Left ventricle myocardium inferior (tissue), 1 donor: Measurements from ENCODE around the gene ECE1. TPM values are rescaled to one million over a fixed set of nuclear protein-coding genes. Genes with fewer than 3 reads are reported as not detected.
"Not testable (repeated sequence)": the region's sequence is repeated elsewhere in the genome, so short reads cannot be mapped to it uniquely, and the experiment has no call there.

Experiments
- DNase-seq: peaks from one replicate; pipeline ENCODE4 v3.0.0-alpha.2; 2020
- H3K27ac ChIP-seq: fragments of 200-600 bp; replicated peaks from 2 replicates; pipeline ENCODE4 v1.8.0; 2021
- H3K27me3 ChIP-seq: fragments of 200-600 bp; 2 replicates; pipeline ENCODE4 v1.8.0; 2021; ENCODE audit warnings: low read depth
- H3K36me3 ChIP-seq: fragments of 200-600 bp; 2 replicates; pipeline ENCODE4 v1.8.0; 2021
- H3K4me1 ChIP-seq: fragments of 200-600 bp; 2 replicates; pipeline ENCODE4 v1.8.0; 2021
- H3K4me3 ChIP-seq: fragments of 200-600 bp; 2 replicates; pipeline ENCODE4 v1.8.0; 2021; ENCODE audit warnings: mild to moderate bottlenecking, moderate library complexity
- H3K9me3 ChIP-seq: fragments of 200-600 bp; replicated peaks from 2 replicates; pipeline ENCODE4 v1.8.0; 2021
- intact Hi-C: fragments of 100-400 bp; cut with micrococcal nuclease; formaldehyde crosslinking; loops from one replicate; pipeline ENCODE4 v1.11.0; 2022
- total RNA-seq: library from RNA; stranded (reverse); fragmentation: NEBNext Ultra II Directional; extraction: Animal tissue kit (Norgen Biotek cat#: 25700); gene quantifications from one replicate; pipeline ENCODE4 v1.2.1, GENCODE V29; 2021
- TF ChIP-seq, protein P1 (sequence below): fragments of 200-600 bp; IDR thresholded peaks from 2 replicates; pipeline ENCODE4 v1.8.0; 2021; ENCODE audit warnings: antibody characterized with exemption, mild to moderate bottlenecking, borderline replicate concordance
- donor health status: DM: no; HTN: yes; CAD: no; lungs with severe emphysema.

ECE1 gene
- total RNA-seq, 1 donor from 2014 or later = 54.7 TPM

DNA sequence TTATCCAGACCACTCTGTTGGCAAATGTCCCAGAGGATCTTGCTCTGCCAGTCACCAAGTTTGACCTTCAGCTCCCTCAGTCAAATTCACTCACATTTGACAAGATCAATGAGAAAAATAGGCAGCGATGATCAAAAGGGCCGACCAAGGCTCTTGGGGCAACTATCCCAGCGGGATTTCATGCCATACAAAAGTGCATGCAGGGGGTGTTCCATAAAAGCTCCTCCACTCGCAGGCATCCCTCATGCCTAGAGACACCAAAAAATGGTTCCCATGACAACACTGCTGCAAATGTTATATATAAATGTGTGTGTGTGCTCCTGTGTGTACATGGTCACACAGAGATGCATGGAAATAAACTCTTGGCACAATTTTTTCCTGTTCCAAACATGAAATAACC is 97.4 kb downstream of the ECE1 start:
- no peak for DNase-seq
- no peaks in the 10 kb centered on the region for H3K36me3 ChIP-seq
- H3K9me3 ChIP-seq = no peaks in the 10 kb centered on the region
- peaks cover 26% of the 10 kb centered on the region for H3K4me1 ChIP-seq
- TF ChIP-seq, protein P1, sequence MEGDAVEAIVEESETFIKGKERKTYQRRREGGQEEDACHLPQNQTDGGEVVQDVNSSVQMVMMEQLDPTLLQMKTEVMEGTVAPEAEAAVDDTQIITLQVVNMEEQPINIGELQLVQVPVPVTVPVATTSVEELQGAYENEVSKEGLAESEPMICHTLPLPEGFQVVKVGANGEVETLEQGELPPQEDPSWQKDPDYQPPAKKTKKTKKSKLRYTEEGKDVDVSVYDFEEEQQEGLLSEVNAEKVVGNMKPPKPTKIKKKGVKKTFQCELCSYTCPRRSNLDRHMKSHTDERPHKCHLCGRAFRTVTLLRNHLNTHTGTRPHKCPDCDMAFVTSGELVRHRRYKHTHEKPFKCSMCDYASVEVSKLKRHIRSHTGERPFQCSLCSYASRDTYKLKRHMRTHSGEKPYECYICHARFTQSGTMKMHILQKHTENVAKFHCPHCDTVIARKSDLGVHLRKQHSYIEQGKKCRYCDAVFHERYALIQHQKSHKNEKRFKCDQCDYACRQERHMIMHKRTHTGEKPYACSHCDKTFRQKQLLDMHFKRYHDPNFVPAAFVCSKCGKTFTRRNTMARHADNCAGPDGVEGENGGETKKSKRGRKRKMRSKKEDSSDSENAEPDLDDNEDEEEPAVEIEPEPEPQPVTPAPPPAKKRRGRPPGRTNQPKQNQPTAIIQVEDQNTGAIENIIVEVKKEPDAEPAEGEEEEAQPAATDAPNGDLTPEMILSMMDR = no peak
- H3K27ac ChIP-seq = no peak overlapping the region
- no peak overlapping the region for H3K4me3 ChIP-seq
- intact Hi-C loops = loop anchor here (10.0 kb wide), 2 partner anchors 208 to 498 kb away; no protein-coding TSS in a partner anchor
- H3K27me3 ChIP-seq = no peaks in the 10 kb centered on the region

DNA sequence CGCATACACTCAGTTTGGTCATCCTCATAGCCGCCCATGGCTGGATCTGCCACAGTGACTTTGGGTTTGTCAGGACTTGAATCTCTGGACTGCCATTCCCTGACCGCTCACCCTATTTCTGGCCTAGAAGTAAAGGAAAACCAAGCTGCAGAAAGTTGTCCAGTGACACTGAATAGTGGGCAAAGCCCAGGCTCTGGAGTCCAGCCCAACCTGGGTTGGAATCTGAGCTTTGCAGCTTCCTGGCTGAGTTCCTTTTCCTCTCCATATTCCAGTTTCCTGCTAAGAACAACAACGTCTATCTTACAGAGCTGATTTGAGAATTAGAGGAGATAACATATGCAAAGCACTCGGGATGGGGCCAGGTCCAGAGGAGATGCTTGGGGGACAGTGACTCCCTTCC is 98.0 kb downstream of the ECE1 start:
- no peaks in the 10 kb centered on the region for H3K27me3 ChIP-seq
- peaks cover 26% of the 10 kb centered on the region for H3K4me1 ChIP-seq
- H3K36me3 ChIP-seq = no peaks in the 10 kb centered on the region
- DNase-seq = no peak
- TF ChIP-seq, protein P1 = no peak
- H3K9me3 ChIP-seq = no peaks in the 10 kb centered on the region
- intact Hi-C loops = loop anchor here (10.0 kb wide), 2 partner anchors 207 to 497 kb away; no protein-coding TSS in a partner anchor
- H3K27ac ChIP-seq = no peak overlapping the region
- H3K4me3 ChIP-seq = no peak overlapping the region

DNA sequence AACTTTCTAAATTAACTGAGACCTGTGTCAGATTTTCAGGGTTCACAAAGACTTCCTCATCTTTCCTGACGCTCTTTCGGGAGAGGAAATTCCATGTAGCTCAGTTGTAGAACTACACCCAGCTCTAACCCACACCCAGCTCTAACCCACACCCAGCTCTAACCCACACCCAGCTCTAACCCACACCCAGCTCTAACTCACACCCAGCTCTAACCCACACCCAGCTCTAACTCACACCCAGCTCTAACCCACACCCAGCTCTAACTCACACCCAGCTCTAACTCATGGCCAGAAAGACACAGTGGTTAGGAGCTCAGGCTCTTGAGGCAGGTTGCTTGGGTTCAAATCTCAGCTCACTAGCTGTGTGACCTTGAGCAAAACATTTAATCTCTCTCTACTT is 99.5 kb downstream of the ECE1 start:
- H3K9me3 ChIP-seq, DNase-seq, H3K36me3 ChIP-seq, H3K4me3 ChIP-seq, H3K27me3 ChIP-seq: not testable (repeated sequence)
- Histone ChIP-seq H3K4me1 (peaks cover 26% of the 10 kb centered on the region), H3K27ac (peak overlapping the region; percentile 23)
- intact Hi-C loops = loop anchor here (10.0 kb wide), 2 partner anchors 206 to 496 kb away; no protein-coding TSS in a partner anchor

DNA sequence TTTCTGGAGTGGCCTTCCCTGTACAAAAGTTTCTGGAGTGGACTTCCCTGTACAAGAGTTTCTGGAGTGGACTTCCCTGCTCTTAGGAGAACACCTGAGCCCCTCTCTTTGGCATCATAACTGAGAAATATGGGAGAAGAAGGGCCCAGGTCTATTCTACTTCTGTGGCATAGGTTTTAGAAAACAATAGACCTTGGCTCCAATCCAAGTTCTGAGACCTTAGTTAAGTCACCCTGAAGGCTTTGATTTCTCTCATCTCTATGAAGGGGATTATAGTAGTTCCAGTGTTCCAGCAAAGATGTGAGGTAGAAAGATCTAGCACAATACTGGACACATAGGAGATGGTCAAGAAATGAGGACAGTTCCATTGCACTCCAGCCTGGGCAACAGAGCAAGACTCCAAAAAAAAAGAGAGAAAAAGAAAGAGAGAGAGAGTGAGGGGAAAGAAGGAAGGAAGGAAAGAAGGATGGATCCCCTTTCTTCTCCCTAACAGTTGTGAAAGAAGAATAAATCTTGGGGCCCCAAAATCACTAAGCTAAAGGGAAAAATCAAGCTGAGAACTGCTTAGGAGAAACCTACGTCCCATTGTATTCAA is 100.3 kb downstream of the ECE1 start:
- intact Hi-C loops = loop anchor here (10.0 kb wide), 2 partner anchors 205 to 495 kb away; no protein-coding TSS in a partner anchor
- TF ChIP-seq, protein P1 = no peak
- Histone ChIP-seq H3K36me3 (no peaks in the 10 kb centered on the region), H3K9me3 (no peaks in the 10 kb centered on the region), H3K27me3 (no peaks in the 10 kb centered on the region), H3K4me1 (peaks cover 23% of the 10 kb centered on the region), H3K27ac (peak overlapping the region; percentile 23), H3K4me3 (no peak overlapping the region)
- no peak for DNase-seq

DNA sequence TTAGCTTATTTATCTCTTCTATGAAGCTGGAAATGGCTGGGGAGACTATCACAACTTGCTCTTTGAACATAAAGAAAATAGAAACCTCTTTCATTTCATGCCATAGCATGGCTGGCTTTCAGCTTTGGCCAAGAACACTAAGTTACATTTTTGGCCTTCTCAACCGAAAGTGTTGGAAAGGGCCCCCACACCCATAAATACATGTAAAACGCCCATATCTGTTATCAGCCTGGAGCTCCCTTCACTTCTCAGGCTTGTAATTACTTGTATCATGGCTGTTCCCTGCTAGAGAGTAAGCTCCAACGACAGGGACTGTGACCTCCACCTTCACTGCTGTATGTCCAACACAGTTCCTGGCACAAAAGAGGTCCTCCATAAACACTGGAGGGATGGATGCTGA is 100.8 kb downstream of the ECE1 start:
- Histone ChIP-seq H3K27ac (no peak overlapping the region), H3K27me3 (no peaks in the 10 kb centered on the region), H3K4me3 (no peak overlapping the region), H3K4me1 (peaks cover 20% of the 10 kb centered on the region), H3K9me3 (no peaks in the 10 kb centered on the region), H3K36me3 (no peaks in the 10 kb centered on the region)
- DNase-seq = no peak
- intact Hi-C loops = no loop called here
- TF ChIP-seq, protein P1 = no peak

DNA sequence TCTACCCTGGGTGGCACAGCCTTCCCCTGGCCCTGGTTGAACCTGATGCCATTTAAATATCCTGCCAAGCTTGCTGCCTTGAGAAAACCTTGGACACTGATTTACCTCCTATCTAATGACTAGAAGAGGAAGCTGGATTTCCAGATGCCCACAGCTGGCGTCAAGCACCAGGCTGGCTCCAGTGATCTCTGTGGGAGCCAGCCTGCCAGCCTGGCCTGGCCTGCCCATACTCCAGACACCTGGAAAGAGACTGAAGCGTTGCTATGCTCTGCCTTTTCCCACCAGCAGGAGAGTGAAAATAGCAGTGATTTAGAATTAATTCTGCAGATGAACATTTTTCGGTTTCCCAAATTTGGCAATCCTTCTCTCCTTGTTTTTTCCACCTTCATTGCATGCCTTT is 102.0 kb downstream of the ECE1 start:
- intact Hi-C loops = no loop called here

More for the DNA sequence above, 102.0 kb downstream of the ECE1 start:
- TF ChIP-seq, protein P1 = no peak
- H3K27ac ChIP-seq = no peak overlapping the region
- DNase-seq = no peak
- H3K27me3 ChIP-seq = no peaks in the 10 kb centered on the region
- no peaks in the 10 kb centered on the region for H3K36me3 ChIP-seq
- no peaks in the 10 kb centered on the region for H3K9me3 ChIP-seq
- peaks cover 20% of the 10 kb centered on the region for H3K4me1 ChIP-seq
- H3K4me3 ChIP-seq = no peak overlapping the region
